ENCODE measurements around the gene PARD3B. TPM values are rescaled to one million over a fixed set of nuclear protein-coding genes. Genes with fewer than 3 reads are reported as not detected.

The PARD3B gene
- total and polyA plus RNA-seq, 2 experiments from 2014 or later, result 3.5 to 4.4 TPM

GRCh38 chr2:205501826-205502225, 956.6 kb downstream of the PARD3B start:
- TF ChIP-seq ZNF114 (CRISPR knock-in tag; IDR thresholded peaks at IDR 0.05) (no peak), NANOG (IDR thresholded peaks at IDR 0.05; ENCODE audit: borderline replicate concordance) (no peak), REST (IDR thresholded peaks at IDR 0.05; ENCODE audit: unreplicated experiment) (no peak), EZH2phosphoT487 (IDR thresholded peaks at IDR 0.05; ENCODE audit: unreplicated experiment) (no peak), POLR2AphosphoS5 (IDR thresholded peaks at IDR 0.05; ENCODE audit: low read depth) (no peak), CTCF (conservative IDR thresholded peaks at IDR 0.05; ENCODE audit: low read depth in 2 of 2) (no peak)
- H2AFZ ChIP-seq, result no peak overlapping the region
- H3K9me2 ChIP-seq (ENCODE audit: insufficient read depth), result 0 out of 2 replicates have a peak, but pooled peaks cover 2% of the 10 kb centered on the region
- Mint-ChIP-seq H3K9me3 (no peaks in the 10 kb centered on the region; the same call in 2 of the 3 replicates), H3K4me3 (no peak overlapping the region), H3K36me3 (ENCODE audit: low read depth) (peaks cover 5% of the 10 kb centered on the region; the same call in 1 of the 3 replicates), H3K4me1 (peaks cover 6% of the 10 kb centered on the region; the same call in 2 of the 3 replicates), H3K27me3 (ENCODE audit: insufficient read depth, low read depth, poor library complexity) (no peaks in the 10 kb centered on the region), H3K27ac (no peak overlapping the region)
- no peaks in the 10 kb centered on the region for H4K20me1 ChIP-seq (replicated peaks; ENCODE audit: insufficient read depth)
- H3K36me3 ChIP-seq (ENCODE audit: insufficient read depth), result no peaks in the 10 kb centered on the region
- H3K4me1 ChIP-seq (ENCODE audit: insufficient read depth), result no peaks in the 10 kb centered on the region
- no peaks in the 10 kb centered on the region for H3F3A ChIP-seq (replicated peaks; ENCODE audit: low read depth)
- DNase-seq (ENCODE audit: low spot score), result no peak
- H3K27me3 ChIP-seq (ENCODE audit: insufficient read depth), result no peaks in the 10 kb centered on the region
- ATAC-seq, result no peak
- no peak overlapping the region for H3K4me2 ChIP-seq
- H3K79me2 ChIP-seq (replicated peaks; ENCODE audit: insufficient read depth), result no peaks in the 10 kb centered on the region
- no peak overlapping the region for H3K4me3 ChIP-seq
- no peak overlapping the region for H3K27ac ChIP-seq (ENCODE audit: low read depth)

- H3K36me3 Mint-ChIP-seq (ENCODE audit: low read depth), result peaks cover 5% of the 10 kb centered on the region; the same call in 1 of the 3 replicates
- Histone ChIP-seq H3K79me2 (replicated peaks; ENCODE audit: insufficient read depth) (no peaks in the 10 kb centered on the region), H3K4me1 (ENCODE audit: insufficient read depth) (no peaks in the 10 kb centered on the region), H3K4me2 (no peak overlapping the region), H2AFZ (no peak overlapping the region), H3K36me3 (ENCODE audit: insufficient read depth) (no peaks in the 10 kb centered on the region), H3K27me3 (ENCODE audit: insufficient read depth) (no peaks in the 10 kb centered on the region), H3K27ac (ENCODE audit: low read depth) (no peak overlapping the region), H3K9me2 (ENCODE audit: insufficient read depth) (0 out of 2 replicates have a peak, but pooled peaks cover 2% of the 10 kb centered on the region), H3F3A (replicated peaks; ENCODE audit: low read depth) (no peaks in the 10 kb centered on the region), H3K4me3 (no peak overlapping the region), H4K20me1 (replicated peaks; ENCODE audit: insufficient read depth) (no peaks in the 10 kb centered on the region)
- peaks cover 1% of the 10 kb centered on the region; the same call in 2 of the 3 replicates for H3K4me1 Mint-ChIP-seq
- DNase-seq (ENCODE audit: low spot score) (no peak), ATAC-seq (no peak)
- no peak overlapping the region for H3K4me3 Mint-ChIP-seq
- H3K27ac Mint-ChIP-seq, result no peak overlapping the region
- H3K27me3 Mint-ChIP-seq (ENCODE audit: insufficient read depth, low read depth, poor library complexity), result peaks cover 1% of the 10 kb centered on the region
- H3K9me3 Mint-ChIP-seq, result no peaks in the 10 kb centered on the region; the same call in 2 of the 3 replicates
- no peak for TF ChIP-seq REST (IDR thresholded peaks at IDR 0.05; ENCODE audit: unreplicated experiment)
- TF ChIP-seq CREB1 (CRISPR knock-in tag; IDR thresholded peaks at IDR 0.05; ENCODE audit: low read depth), result no peak
- no peak for TF ChIP-seq ZNF114 (CRISPR knock-in tag; IDR thresholded peaks at IDR 0.05)
- no peak for TF ChIP-seq POLR2AphosphoS5 (IDR thresholded peaks at IDR 0.05; ENCODE audit: low read depth)
- TF ChIP-seq JUNB (IDR thresholded peaks at IDR 0.05; ENCODE audit: unreplicated experiment), result no peak
- no peak for TF ChIP-seq STAT1 (IDR thresholded peaks at IDR 0.05; ENCODE audit: unreplicated experiment)
- no peak for TF ChIP-seq CTCF (conservative IDR thresholded peaks at IDR 0.05; ENCODE audit: low read depth in 2 of 2)
- no peak for TF ChIP-seq EZH2 (IDR thresholded peaks at IDR 0.05; ENCODE audit: low read depth, unreplicated experiment)
- no peak for TF ChIP-seq ZNF331 (CRISPR knock-in tag; IDR thresholded peaks at IDR 0.05; ENCODE audit: low read depth)
- no peak for TF ChIP-seq EZH2phosphoT487 (IDR thresholded peaks at IDR 0.05; ENCODE audit: unreplicated experiment)
Measured at GRCh38 chr2:205505371-205505770, 960.1 kb downstream of the PARD3B start.
